Kidney (tissue), 14 donors: ENCODE data around the gene NIN. TPM values are rescaled to one million over a fixed set of nuclear protein-coding genes. Genes with fewer than 3 reads are reported as not detected.

Source experiments
- DNase-seq, 5 donors: peaks; one replicate each; pipeline ENCODE4 v3.0.0-alpha.2; 2013 to 2020
- FAIRE-seq: peaks from 2 replicates; lab custom pipeline; 2012; peaks lifted over from hg19 to GRCh38; lab: Jason Lieb, UNC
- H3K27ac ChIP-seq, 2 donors: one replicate each; pipeline ENCODE4 v1.7.0; 2013; ENCODE audit warnings: low read depth in 2 of 2, low read length in 2 of 2, inconsistent platforms in 1 of 2
- H3K27me3 ChIP-seq: one replicate; pipeline ENCODE4 v1.7.1; 2013; ENCODE audit warnings: low read length, inconsistent platforms; ENCODE audit not compliant: control insufficient read depth, insufficient read depth
- H3K36me3 ChIP-seq, 3 donors: one replicate each; pipeline versions ENCODE4 v1.7.0 to v1.7.1; 2013; ENCODE audit warnings: low read length in 3 of 3, control low read depth in 1 of 3, inconsistent platforms in 1 of 3; ENCODE audit not compliant: insufficient read depth in 3 of 3, control insufficient read depth in 2 of 3
- H3K4me1 ChIP-seq, 3 donors: one replicate each; pipeline versions ENCODE4 v1.7.0 to v1.7.1; 2013; ENCODE audit warnings: low read length in 3 of 3, inconsistent platforms in 1 of 3, low read depth in 1 of 3; ENCODE audit not compliant: control insufficient read depth in 2 of 3, insufficient read depth in 2 of 3
- H3K4me3 ChIP-seq, 3 donors: one replicate each; pipeline versions ENCODE4 v1.7.0 to v1.8.1; 2013; ENCODE audit warnings: low read length in 3 of 3, control low read depth in 1 of 3, inconsistent platforms in 1 of 3
- H3K9ac ChIP-seq, 3 donors: one replicate each; pipeline versions ENCODE4 v1.7.0 to v1.7.1; 2013; ENCODE audit warnings: low read length in 3 of 3, control low read depth in 1 of 3, inconsistent platforms in 1 of 3
- H3K9me3 ChIP-seq, 3 donors: one replicate each; pipeline versions ENCODE4 v1.7.0 to v1.7.1; 2013; ENCODE audit warnings: low read length in 3 of 3, control low read depth in 1 of 3, inconsistent platforms in 1 of 3; ENCODE audit not compliant: control insufficient read depth in 2 of 3, insufficient read depth in 1 of 3
- CTCF ChIP-seq: IDR thresholded peaks from 3 replicates; pipeline ENCODE4 v1.5.1; 2012; ENCODE audit warnings: mild to moderate bottlenecking, moderate library complexity, borderline replicate concordance; ENCODE audit not compliant: insufficient read depth; ENCODE audit errors: extremely low read depth
- intact Hi-C: fragments of 100-400 bp; cut with DNase I; formaldehyde crosslinking; loops from one replicate; pipeline ENCODE4 v1.11.1; 2022
- polyA plus RNA-seq: library from polyadenylated mRNA; stranded (reverse); fragments of 350-450 nt; fragmentation: Illumina TruSeq; extraction: RNeasy Lipid Tissue Mini Kit (QIAGEN cat#74804); gene quantifications from one replicate; pipeline ENCODE4 v1.2.3, GENCODE V29; 2014; ENCODE audit warnings: low read depth, low replicate concordance; ENCODE audit not compliant: insufficient read depth
- total RNA-seq: library from RNA; stranded (reverse); fragmentation: NEBNext Ultra II Directional; extraction: Animal tissue kit (Norgen Biotek cat#: 25700); gene quantifications from one replicate; pipeline ENCODE4 v1.2.1, GENCODE V29; 2021
- donor health status: control.
- donor health status: control.
- donor health status: control.
- donor health status: control.
- donor health status: control.
- donor health status: DM: yes; HTN: yes; CAD: no.
- donor health status: Normal renal cell carcinoma (clear cell type).

Gene NIN
- total and polyA plus RNA-seq, 2 donors from 2014 or later: 3.6 to 40.0 TPM

- TF ChIP-seq CTCF: no peak
- intact Hi-C loops: no loop called here
- Histone ChIP-seq H3K36me3 (peaks cover 4 to 18% (median 9%) of the 10 kb centered on the region in 3 donors), H3K9ac (no peak overlapping the region), H3K9me3 (no peaks in the 10 kb centered on the region), H3K4me3 (no peak overlapping the region), H3K27me3 (no peaks in the 10 kb centered on the region), H3K4me1 (no peaks in the 10 kb centered on the region), H3K27ac (no peak overlapping the region)
- DNase-seq (no peak), FAIRE-seq (no peak)
Measured at GRCh38 chr14:50725761-50726160, 105.2 kb downstream of the NIN start.

- intact Hi-C loops: no loop called here
- FAIRE-seq: no peak
Measured at GRCh38 chr14:50719911-50720759, 110.8 kb downstream of the NIN start.

DNA sequence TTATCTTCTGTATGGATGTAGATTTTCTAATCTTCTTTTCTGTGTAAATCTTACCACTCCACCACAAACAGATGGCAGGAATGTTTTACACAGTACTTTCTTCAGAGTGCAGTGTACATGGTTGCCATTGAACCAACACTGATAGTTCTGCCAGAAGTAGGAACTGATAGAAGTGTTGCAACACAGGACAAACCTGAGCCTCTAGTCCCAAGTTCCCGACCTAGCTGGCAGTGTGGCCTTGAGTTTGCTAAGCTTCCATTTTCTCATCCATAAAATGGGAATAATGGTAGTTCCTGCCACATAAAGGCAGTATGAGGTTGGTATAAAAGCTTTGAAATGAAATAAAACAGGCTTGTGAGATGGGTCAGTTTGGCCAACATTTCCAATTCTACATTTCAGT is 112.0 kb downstream of the NIN start:
- intact Hi-C loops: no loop called here
- TF ChIP-seq CTCF: no peak
- Histone ChIP-seq H3K9me3 (no peaks in the 10 kb centered on the region), H3K27me3 (no peaks in the 10 kb centered on the region), H3K27ac (no peak overlapping the region), H3K9ac (no peak overlapping the region), H3K4me3 (no peak overlapping the region), H3K36me3 (peaks cover 0 to 4% (median 0%) of the 10 kb centered on the region in 3 donors), H3K4me1 (no peaks in the 10 kb centered on the region)
- DNase-seq (no peak), FAIRE-seq (no peak)

More at GRCh38 chr14:50719911-50720759, 110.8 kb downstream of the NIN start:
- H3K4me3 ChIP-seq: no peak overlapping the region
- H3K4me1 ChIP-seq: no peaks in the 10 kb centered on the region
- H3K9me3 ChIP-seq: no peaks in the 10 kb centered on the region
- no peak for TF ChIP-seq CTCF
- H3K9ac ChIP-seq: no peak overlapping the region
- no peak for DNase-seq
- H3K27ac ChIP-seq: no peak overlapping the region
- H3K36me3 ChIP-seq: peaks cover 0 to 10% (median 0%) of the 10 kb centered on the region in 3 donors
- H3K27me3 ChIP-seq: no peaks in the 10 kb centered on the region
